Measurements from ENCODE around the gene THSD1. TPM values are rescaled to one million over a fixed set of nuclear protein-coding genes. Genes with fewer than 3 reads are reported as not detected.

THSD1 gene
- total RNA-seq, 1 experiment from 2014 or later = 0.39 TPM

DNA sequence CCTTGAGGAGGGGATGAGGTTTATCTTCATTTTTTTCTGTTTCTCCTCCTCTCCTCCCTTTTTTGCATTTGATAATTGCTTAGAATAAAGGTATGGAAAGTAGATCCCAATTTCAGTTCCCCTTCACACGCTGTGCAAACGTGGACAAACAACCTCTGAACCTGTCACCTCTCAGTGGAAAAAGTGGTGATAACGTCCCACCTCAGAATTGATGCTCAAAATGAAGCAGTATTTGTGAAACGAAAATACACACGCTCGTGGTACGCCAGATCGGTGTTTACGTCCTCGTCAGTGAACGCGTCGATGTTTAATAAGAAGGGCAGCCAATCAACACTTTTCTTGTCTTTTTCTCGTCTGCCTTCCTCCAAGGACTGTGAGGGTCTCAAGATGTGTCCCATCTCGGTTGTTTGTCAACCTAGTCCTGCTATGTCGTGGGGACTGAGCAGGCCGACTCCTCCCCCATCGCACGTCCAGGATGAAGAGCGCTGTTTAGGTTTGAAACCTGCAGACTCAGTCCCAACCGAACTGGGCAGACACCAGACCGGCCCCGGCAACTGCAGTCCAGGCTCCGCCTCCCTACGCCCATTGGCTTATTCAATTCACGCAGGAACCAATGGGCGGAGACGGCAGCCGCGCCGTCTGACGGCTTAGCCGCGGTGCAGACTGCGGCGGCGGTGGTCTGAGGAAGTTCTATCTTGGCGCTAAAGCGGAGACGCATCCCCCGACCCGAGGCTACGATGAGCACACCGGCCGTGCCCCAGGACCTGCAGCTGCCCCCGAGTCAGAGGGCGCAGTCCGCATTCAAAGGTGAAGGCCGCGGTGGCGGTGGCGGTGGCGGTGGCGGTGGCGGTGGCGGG lies 49.1 kb upstream of the THSD1 start, which contains the start of gene CKAP2 (continued):
- TF ChIP-seq, protein P1, sequence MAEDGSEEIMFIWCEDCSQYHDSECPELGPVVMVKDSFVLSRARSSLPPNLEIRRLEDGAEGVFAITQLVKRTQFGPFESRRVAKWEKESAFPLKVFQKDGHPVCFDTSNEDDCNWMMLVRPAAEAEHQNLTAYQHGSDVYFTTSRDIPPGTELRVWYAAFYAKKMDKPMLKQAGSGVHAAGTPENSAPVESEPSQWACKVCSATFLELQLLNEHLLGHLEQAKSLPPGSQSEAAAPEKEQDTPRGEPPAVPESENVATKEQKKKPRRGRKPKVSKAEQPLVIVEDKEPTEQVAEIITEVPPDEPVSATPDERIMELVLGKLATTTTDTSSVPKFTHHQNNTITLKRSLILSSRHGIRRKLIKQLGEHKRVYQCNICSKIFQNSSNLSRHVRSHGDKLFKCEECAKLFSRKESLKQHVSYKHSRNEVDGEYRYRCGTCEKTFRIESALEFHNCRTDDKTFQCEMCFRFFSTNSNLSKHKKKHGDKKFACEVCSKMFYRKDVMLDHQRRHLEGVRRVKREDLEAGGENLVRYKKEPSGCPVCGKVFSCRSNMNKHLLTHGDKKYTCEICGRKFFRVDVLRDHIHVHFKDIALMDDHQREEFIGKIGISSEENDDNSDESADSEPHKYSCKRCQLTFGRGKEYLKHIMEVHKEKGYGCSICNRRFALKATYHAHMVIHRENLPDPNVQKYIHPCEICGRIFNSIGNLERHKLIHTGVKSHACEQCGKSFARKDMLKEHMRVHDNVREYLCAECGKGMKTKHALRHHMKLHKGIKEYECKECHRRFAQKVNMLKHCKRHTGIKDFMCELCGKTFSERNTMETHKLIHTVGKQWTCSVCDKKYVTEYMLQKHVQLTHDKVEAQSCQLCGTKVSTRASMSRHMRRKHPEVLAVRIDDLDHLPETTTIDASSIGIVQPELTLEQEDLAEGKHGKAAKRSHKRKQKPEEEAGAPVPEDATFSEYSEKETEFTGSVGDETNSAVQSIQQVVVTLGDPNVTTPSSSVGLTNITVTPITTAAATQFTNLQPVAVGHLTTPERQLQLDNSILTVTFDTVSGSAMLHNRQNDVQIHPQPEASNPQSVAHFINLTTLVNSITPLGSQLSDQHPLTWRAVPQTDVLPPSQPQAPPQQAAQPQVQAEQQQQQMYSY (CRISPR knock-in tag; IDR thresholded peaks at IDR 0.05) = no peak; the same call in 1 of the 2 replicates
- TF ChIP-seq GRHL2 (CRISPR knock-in tag; IDR thresholded peaks at IDR 0.05; ENCODE audit: insufficient replicate concordance, severe bottlenecking) (no peak), ZNF416 (CRISPR knock-in tag; IDR thresholded peaks at IDR 0.05) (no peak), OVOL2 (CRISPR knock-in tag; IDR thresholded peaks at IDR 0.05; ENCODE audit: borderline replicate concordance) (no peak), NR2C2 (CRISPR knock-in tag; IDR thresholded peaks at IDR 0.05) (no peak), ETV6 (CRISPR knock-in tag; IDR thresholded peaks at IDR 0.05) (peak; percentile 63; the same call in 1 of the 2 replicates), SMAD4 (CRISPR knock-in tag; IDR thresholded peaks at IDR 0.05) (no peak), RELA (CRISPR knock-in tag; IDR thresholded peaks at IDR 0.05; ENCODE audit: borderline replicate concordance) (peak; percentile 66; the same call in 1 of the 2 replicates), IRF2 (CRISPR knock-in tag; IDR thresholded peaks at IDR 0.05; ENCODE audit: borderline replicate concordance, low read depth) (no peak)
- TF ChIP-seq, protein P2, sequence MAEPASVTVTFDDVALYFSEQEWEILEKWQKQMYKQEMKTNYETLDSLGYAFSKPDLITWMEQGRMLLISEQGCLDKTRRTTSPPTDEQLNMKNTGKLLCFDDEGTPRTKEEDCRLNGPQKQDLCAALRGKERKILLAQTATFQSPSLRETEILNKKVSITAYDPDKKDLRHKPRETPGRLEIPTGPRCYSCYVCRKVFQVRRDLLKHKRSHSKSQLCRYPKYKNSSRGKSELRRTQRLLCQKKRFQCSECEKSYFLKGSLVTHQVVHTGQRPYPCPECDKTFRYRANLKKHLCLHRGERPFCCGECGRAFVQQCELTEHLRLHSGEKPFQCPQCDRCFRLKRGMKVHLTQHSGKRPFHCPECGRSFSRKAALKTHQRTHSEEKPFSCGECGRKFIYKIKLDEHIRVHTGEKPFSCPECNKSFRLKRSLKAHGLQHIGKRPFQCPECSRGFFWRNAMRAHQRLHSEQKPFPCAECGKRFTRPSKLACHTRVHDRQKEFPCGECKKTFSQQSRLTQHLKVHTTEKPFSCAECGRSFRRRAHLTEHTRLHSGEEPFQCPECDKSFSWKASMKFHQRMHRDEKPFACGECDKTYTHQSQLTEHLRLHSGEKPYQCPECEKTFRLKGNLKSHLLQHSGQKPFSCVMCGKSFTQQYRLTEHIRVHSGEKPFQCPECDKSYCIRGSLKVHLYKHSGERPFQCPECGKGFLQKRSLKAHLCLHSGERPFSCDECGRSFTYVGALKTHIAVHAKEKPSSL (CRISPR knock-in tag; conservative IDR thresholded peaks at IDR 0.05) = no peak
- TF ChIP-seq, protein P3, sequence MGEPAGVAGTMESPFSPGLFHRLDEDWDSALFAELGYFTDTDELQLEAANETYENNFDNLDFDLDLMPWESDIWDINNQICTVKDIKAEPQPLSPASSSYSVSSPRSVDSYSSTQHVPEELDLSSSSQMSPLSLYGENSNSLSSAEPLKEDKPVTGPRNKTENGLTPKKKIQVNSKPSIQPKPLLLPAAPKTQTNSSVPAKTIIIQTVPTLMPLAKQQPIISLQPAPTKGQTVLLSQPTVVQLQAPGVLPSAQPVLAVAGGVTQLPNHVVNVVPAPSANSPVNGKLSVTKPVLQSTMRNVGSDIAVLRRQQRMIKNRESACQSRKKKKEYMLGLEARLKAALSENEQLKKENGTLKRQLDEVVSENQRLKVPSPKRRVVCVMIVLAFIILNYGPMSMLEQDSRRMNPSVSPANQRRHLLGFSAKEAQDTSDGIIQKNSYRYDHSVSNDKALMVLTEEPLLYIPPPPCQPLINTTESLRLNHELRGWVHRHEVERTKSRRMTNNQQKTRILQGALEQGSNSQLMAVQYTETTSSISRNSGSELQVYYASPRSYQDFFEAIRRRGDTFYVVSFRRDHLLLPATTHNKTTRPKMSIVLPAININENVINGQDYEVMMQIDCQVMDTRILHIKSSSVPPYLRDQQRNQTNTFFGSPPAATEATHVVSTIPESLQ (CRISPR knock-in tag; IDR thresholded peaks at IDR 0.05) = no peak
- TF ChIP-seq, protein P4, sequence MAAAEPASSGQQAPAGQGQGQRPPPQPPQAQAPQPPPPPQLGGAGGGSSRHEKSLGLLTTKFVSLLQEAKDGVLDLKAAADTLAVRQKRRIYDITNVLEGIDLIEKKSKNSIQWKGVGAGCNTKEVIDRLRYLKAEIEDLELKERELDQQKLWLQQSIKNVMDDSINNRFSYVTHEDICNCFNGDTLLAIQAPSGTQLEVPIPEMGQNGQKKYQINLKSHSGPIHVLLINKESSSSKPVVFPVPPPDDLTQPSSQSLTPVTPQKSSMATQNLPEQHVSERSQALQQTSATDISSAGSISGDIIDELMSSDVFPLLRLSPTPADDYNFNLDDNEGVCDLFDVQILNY (CRISPR knock-in tag; IDR thresholded peaks at IDR 0.05) = no peak; the same call in 1 of the 2 replicates
- TF ChIP-seq, protein P5, sequence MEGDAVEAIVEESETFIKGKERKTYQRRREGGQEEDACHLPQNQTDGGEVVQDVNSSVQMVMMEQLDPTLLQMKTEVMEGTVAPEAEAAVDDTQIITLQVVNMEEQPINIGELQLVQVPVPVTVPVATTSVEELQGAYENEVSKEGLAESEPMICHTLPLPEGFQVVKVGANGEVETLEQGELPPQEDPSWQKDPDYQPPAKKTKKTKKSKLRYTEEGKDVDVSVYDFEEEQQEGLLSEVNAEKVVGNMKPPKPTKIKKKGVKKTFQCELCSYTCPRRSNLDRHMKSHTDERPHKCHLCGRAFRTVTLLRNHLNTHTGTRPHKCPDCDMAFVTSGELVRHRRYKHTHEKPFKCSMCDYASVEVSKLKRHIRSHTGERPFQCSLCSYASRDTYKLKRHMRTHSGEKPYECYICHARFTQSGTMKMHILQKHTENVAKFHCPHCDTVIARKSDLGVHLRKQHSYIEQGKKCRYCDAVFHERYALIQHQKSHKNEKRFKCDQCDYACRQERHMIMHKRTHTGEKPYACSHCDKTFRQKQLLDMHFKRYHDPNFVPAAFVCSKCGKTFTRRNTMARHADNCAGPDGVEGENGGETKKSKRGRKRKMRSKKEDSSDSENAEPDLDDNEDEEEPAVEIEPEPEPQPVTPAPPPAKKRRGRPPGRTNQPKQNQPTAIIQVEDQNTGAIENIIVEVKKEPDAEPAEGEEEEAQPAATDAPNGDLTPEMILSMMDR (IDR thresholded peaks at IDR 0.05) = no peak
- TF ChIP-seq, protein P6, sequence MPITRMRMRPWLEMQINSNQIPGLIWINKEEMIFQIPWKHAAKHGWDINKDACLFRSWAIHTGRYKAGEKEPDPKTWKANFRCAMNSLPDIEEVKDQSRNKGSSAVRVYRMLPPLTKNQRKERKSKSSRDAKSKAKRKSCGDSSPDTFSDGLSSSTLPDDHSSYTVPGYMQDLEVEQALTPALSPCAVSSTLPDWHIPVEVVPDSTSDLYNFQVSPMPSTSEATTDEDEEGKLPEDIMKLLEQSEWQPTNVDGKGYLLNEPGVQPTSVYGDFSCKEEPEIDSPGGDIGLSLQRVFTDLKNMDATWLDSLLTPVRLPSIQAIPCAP (CRISPR knock-in tag; IDR thresholded peaks at IDR 0.05) = no peak; the same call in 1 of the 2 replicates
- TF ChIP-seq, protein P7, sequence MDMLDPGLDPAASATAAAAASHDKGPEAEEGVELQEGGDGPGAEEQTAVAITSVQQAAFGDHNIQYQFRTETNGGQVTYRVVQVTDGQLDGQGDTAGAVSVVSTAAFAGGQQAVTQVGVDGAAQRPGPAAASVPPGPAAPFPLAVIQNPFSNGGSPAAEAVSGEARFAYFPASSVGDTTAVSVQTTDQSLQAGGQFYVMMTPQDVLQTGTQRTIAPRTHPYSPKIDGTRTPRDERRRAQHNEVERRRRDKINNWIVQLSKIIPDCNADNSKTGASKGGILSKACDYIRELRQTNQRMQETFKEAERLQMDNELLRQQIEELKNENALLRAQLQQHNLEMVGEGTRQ (CRISPR knock-in tag; IDR thresholded peaks at IDR 0.05) = 0 out of 2 replicates have a peak, but pooled peaks have one; percentile 18
- TF ChIP-seq, protein P8, sequence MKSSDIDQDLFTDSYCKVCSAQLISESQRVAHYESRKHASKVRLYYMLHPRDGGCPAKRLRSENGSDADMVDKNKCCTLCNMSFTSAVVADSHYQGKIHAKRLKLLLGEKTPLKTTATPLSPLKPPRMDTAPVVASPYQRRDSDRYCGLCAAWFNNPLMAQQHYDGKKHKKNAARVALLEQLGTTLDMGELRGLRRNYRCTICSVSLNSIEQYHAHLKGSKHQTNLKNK (CRISPR knock-in tag; IDR thresholded peaks at IDR 0.05) = no peak
- TF ChIP-seq, protein P9, sequence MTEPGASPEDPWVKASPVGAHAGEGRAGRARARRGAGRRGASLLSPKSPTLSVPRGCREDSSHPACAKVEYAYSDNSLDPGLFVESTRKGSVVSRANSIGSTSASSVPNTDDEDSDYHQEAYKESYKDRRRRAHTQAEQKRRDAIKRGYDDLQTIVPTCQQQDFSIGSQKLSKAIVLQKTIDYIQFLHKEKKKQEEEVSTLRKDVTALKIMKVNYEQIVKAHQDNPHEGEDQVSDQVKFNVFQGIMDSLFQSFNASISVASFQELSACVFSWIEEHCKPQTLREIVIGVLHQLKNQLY (CRISPR knock-in tag; IDR thresholded peaks at IDR 0.05) = no peak
- TF ChIP-seq, protein P10, sequence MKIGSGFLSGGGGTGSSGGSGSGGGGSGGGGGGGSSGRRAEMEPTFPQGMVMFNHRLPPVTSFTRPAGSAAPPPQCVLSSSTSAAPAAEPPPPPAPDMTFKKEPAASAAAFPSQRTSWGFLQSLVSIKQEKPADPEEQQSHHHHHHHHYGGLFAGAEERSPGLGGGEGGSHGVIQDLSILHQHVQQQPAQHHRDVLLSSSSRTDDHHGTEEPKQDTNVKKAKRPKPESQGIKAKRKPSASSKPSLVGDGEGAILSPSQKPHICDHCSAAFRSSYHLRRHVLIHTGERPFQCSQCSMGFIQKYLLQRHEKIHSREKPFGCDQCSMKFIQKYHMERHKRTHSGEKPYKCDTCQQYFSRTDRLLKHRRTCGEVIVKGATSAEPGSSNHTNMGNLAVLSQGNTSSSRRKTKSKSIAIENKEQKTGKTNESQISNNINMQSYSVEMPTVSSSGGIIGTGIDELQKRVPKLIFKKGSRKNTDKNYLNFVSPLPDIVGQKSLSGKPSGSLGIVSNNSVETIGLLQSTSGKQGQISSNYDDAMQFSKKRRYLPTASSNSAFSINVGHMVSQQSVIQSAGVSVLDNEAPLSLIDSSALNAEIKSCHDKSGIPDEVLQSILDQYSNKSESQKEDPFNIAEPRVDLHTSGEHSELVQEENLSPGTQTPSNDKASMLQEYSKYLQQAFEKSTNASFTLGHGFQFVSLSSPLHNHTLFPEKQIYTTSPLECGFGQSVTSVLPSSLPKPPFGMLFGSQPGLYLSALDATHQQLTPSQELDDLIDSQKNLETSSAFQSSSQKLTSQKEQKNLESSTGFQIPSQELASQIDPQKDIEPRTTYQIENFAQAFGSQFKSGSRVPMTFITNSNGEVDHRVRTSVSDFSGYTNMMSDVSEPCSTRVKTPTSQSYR (CRISPR knock-in tag; IDR thresholded peaks at IDR 0.05) = no peak
